Measurements from ENCODE around the gene OSGIN1.

Gene OSGIN1

GRCh38 chr16:83971165-83972130 lies 18.4 kb downstream of the OSGIN1 start:
- DNase-seq (ENCODE audit: low spot score) = no peak

GRCh38 chr16:83972256-83973008 lies 19.4 kb downstream of the OSGIN1 start:
- no peak for DNase-seq (ENCODE audit: low spot score)

DNA sequence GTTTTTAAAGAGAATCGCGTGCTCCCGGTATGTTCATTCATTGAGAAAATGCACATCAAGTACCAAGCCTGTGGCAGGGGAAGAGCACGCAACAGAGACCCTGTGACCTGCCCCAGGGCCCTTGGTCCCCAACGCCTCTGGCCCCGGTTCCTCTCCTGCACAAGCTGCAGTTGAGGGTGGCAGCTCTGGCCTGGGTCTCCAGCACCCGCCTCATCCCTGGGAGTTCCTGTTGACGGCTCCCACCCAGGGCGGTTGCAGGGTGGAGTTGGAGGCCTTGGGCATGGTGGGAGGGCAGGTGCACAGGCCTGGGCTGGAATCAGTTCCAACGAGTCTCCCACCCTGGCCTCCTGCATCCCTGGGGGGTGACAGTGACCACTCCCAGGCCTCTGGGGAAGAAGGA lies 20.0 kb downstream of the OSGIN1 start:
- no peak for DNase-seq (ENCODE audit: low spot score)

DNA sequence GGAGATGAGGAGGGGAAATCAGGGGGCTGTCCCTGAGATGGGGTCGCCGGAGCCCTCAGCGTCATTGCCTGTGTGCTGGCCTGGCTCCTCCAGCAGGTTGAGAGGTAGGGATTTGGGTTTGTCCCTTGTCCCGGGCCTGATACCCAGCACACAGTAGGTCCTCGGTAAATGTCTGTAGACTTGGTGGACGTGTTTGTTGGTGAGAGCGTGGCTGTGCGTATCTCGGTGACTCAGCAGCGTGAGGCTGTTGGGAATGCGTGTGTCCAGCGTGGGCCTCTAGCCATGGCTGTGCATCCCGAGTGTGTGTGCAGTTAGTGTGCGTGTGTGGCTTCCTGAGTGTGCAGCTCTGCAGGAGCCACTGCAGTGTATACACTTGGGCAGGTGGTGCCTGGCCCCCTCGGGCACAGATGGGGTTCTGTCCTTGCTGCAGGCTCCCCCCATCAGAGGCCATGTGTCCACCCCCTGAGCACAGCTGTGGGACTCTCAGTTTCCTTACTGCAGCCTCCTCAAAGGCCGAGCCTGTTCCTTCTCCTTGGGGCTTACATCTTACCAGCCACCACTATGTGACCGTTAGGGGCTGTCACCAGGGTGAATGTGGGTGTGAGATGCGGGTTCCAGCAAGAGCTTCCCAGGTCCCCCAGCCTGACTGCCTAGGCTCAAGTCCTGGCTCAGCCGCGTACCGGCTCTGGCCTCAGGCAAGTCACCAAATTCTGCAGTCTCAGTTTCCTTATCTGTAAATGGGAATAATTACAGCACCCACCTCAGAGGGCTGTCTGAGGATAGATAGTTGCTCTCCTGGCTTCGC lies 20.7 kb downstream of the OSGIN1 start:
- no peak for DNase-seq (ENCODE audit: low spot score)

GRCh38 chr16:83974475-83974874 lies 21.4 kb downstream of the OSGIN1 start:
- DNase-seq (ENCODE audit: low spot score) = no peak

DNA sequence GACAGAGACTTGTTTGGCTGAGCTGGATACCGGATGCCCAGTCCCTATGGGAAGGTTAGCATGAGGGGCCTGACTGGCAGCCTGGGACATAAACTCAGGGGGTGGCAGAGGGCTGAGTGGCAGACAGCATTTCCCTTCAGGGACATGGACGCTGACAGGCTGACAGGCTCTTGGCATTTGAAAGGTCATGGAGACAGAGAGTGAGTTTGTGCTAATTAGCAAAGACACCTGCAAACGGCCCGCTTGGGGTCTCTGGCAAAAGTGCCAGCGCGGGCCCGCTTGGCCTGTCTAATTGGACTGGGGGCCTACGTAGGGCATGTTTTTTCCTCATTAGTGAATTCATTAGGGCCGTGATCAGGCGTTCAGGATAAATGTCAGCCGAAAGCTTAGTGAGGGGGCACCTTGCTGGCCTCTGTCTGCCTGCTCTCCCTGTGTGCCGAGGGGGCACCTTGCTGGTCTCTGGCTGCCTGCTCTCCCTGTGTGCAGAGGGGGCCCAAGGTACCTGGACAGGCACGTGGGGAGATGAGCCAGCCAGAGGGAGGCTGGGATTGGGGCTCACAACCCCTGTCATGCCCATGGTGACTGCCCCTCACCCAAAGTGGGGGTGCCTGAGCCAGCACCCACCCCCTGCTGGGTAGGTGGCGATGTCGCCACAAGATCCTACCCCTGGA lies 22.7 kb downstream of the OSGIN1 start:
- no peak for DNase-seq (ENCODE audit: low spot score)

GRCh38 chr16:83977056-83977815 lies 24.2 kb downstream of the OSGIN1 start:
- DNase-seq (ENCODE audit: low spot score) = no peak

DNA sequence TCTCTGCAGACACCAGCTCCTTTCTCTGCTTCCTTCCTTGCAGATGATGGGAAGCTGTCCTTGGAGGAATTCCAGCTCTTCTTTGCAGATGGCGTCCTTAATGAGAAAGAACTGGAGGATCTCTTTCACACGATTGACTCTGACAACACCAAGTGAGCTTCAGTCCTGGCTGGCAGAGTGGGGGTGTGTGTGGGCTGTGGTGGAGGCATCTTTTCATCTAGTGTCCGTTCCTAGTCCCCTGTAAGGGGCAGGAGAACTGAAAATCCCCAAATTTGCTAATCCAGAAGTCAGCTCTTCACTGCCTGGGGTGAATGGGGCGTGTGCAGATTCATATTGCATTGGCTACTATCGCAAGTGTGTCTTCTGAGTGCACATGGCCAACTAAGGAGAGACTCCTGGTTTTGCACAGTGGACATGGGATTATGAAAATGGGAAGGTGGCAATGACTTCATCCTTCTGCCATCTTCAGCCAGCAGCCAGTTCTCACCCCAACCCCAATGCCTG lies 25.4 kb downstream of the OSGIN1 start:
- DNase-seq (ENCODE audit: low spot score) = no peak

DNA sequence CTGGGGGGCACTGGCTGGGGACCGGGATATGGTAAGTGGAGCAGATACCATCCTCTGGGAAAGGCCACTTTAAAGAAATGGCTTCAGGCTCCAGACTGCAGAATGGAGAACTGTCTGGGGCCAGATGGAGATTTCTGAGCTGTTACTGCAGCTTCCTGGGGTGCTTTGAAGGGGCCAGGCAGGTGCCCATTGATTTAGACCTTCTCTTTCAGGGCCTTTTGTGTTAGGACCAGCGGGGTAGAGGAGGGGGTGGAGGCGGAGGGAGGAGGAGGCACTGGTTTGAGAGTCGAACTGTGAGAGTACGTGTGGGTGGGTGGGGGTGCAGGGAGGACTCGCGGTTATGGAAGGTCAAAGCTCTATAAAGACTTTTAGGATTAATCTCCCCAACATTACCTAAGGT lies 26.4 kb downstream of the OSGIN1 start:
- no peak for DNase-seq (ENCODE audit: low spot score)

GRCh38 chr16:83980794-83981193 lies 27.8 kb downstream of the OSGIN1 start:
- DNase-seq (ENCODE audit: low spot score) = no peak

DNA sequence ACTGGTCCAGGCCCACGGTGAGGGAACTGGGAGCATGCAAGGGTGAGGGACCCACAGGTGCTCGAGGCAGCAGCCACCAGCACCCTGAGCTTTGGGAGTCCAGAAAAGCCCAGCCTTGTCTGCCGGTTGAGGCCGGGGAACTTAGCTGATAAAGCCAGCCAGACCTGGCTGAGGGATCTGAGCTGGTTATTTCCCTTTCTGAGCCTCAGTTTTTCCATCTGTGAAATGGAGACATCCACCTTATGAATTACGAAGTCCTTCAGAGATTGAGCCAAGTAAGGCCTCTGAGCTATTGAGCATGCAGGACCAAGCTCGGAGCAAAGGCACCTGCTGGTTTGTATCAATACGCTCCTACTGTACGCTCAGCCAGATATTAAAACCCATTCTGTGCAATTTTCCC lies 28.8 kb downstream of the OSGIN1 start:
- DNase-seq (ENCODE audit: low spot score) = no peak

GRCh38 chr16:83983491-83983890 lies 30.5 kb downstream of the OSGIN1 start:
- no peak for DNase-seq (ENCODE audit: low spot score)

DNA sequence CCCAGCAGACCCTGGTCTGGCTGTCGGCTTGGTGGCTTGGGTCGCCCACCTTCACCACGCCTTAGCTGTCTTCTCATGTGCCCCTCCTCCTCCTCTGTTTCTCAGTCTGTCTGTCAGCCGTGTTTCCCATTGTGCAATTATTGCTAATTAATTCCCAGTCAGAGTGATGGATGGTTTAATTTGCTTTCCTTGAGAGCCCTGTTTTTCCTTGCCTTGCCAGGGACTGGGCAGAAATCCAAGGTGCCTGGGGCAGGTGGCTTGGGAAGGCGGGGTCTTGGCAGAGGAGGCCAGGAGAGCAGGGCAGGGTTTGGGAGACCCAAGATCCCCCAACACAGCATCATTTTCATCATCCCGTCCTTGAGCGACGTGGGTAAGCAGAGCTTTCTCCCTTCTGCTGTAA lies 36.3 kb downstream of the OSGIN1 start:
- DNase-seq (ENCODE audit: low spot score) = no peak

DNA sequence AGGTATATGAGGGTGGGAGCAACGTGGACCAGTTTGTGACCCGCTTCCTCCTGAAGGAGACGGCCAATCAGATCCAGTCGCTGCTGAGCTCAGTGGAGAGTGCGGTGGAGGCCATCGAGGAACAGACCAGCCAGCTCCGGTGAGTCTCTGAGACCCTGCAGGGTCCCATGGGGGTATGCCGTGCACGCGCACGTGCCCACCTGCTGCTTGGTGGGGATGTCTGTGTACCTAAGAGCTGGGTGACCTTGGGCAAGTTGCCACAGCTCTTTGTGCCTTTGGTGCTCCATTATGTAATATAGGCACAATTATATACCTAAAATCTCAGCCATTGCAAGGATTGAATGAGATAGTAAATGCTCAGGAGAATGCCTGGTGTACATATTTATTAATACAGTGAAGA lies 37.5 kb downstream of the OSGIN1 start:
- DNase-seq (ENCODE audit: low spot score) = no peak

- DNase-seq (ENCODE audit: low spot score) = no peak
Observed at GRCh38 chr16:83992624-83993023, 39.6 kb downstream of the OSGIN1 start.

- no peak for DNase-seq (ENCODE audit: low spot score)
Observed at GRCh38 chr16:83994087-83994486, 41.0 kb downstream of the OSGIN1 start.

DNA sequence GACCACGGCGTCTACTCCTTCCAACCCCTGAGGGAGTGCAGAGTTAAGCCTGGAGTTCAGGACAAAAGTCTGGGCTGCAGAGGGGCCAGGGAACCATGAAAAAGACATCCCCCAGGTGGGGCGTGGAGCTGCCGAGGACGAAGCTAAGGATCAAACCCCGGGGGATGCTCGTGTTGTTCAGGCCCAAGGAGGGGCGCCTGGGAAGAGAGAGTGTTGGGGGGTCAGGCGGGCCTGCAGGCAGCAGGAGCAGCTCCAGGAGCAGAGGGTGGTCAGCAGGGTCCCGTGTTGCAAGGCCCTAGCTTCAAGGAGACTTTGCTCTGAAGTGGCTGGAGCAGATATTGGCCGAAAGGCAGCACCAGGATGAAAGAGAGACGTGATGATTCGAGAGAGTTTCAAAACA lies 41.7 kb downstream of the OSGIN1 start:
- no peak for DNase-seq (ENCODE audit: low spot score)

- no peak for DNase-seq (ENCODE audit: low spot score)
Observed at GRCh38 chr16:83995754-83996153, 42.7 kb downstream of the OSGIN1 start.

DNA sequence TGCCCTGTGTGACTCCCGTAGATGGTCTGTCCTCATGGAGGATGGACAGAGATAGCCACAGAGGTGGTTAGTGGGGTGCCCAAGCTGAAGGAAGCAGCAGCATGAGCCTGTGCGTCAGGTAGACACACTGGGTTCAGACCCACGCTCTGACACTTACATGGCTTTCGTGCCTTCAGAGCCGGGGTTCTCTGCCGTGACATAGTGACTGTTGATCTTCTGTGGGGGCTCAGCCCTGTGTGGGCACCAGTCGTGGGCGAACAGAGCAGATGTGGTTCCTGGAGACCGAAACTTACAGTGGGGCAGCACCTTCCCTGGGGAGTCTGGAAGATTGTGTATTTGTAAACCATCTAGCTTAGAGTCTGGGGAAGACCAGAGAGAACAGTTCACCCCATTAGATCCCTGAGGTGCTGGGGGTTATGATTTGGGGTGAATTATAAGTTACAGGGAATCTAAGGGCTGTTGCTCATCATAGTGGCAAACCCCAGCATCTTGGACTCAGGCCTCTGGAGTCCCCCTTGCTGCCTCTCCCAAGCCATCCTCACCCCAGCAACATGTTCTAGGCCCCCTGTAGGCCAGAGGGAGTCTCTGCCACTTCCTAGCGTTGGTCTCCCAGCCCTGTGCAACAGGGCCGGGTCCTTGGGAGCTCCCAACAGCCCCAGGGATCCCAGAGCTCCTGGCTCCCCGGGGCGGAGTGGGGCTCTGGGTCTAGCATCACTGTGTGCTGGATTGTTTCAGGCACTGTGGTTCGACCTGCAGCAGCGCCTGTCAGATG lies 43.6 kb downstream of the OSGIN1 start:
- DNase-seq (ENCODE audit: low spot score) = no peak

DNA sequence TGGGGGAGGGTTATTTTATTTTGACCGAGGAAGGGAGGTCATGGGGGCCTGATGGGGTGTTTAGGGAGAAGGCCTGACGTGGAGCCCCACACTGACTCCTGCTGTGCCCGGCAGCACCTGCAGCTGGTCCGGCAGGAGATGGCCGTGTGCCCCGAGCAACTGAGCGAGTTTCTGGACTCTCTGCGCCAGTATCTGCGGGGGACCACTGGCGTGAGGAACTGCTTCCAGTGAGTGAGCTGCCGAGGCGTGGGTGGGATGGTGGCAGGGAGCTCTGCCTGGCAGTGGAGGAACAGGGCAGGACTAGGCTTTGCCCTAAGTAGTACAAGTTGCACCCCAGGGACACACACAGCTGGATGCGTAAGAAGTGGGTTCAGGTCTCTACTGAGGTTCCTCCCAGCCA lies 45.1 kb downstream of the OSGIN1 start:
- no peak for DNase-seq (ENCODE audit: low spot score)
